A673 (cell line): Measurements from ENCODE around the gene TTC7B.

Experiments used
- CTCF ChIP-seq: fragments of 300-800, 200-600 bp; sonication (generic); conservative IDR thresholded peaks from 2 replicates; pipeline ENCODE4 v1.5.1; 2017; ENCODE audit warnings: low read depth, mild to moderate bottlenecking, antibody characterized with exemption, low read length, moderate library complexity, mixed read lengths
- EZH2 ChIP-seq: fragments of 200-600 bp; sonication (generic); IDR thresholded peaks from 2 replicates; pipeline ENCODE4 v1.6.1; 2017; ENCODE audit warnings: borderline replicate concordance, low read depth, mild to moderate bottlenecking, mixed read lengths, antibody characterized with exemption, low read length; ENCODE audit not compliant: poor library complexity, severe bottlenecking

GRCh38 chr14:90553298-90553920 is 262.8 kb downstream of the TTC7B start:
- TF ChIP-seq CTCF = no peak
- TF ChIP-seq EZH2 = no peak
